Mucosa of stomach (tissue), 1 donor: Measurements from ENCODE around the gene GARNL3.

Source experiments
- H3K27me3 ChIP-seq: one replicate; pipeline ENCODE4 v1.7.0; 2013; ENCODE audit warnings: mild to moderate bottlenecking, low read length; ENCODE audit not compliant: control insufficient read depth, insufficient read depth
- H3K36me3 ChIP-seq: one replicate; pipeline ENCODE4 v1.7.0; 2013; ENCODE audit warnings: low read length; ENCODE audit not compliant: control insufficient read depth, insufficient read depth
- H3K4me1 ChIP-seq: one replicate; pipeline ENCODE4 v1.7.0; 2013; ENCODE audit warnings: mild to moderate bottlenecking, low read length; ENCODE audit not compliant: control insufficient read depth, insufficient read depth
- H3K4me3 ChIP-seq: one replicate; pipeline ENCODE4 v1.7.0; 2013; ENCODE audit warnings: low read length
- H3K9ac ChIP-seq: one replicate; pipeline ENCODE4 v1.7.0; 2013; ENCODE audit warnings: mild to moderate bottlenecking, low read length, moderate library complexity
- H3K9me3 ChIP-seq: one replicate; pipeline ENCODE4 v1.7.0; 2013; ENCODE audit warnings: mild to moderate bottlenecking, low read length, moderate library complexity; ENCODE audit not compliant: control insufficient read depth
- donor health status: Pancreatic carcinoma.

GARNL3 gene

GRCh38 chr9:127285965-127286364 is 21.4 kb downstream of the GARNL3 start:
- Histone ChIP-seq H3K4me1 (no peaks in the 10 kb centered on the region), H3K4me3 (no peak overlapping the region), H3K9ac (no peak overlapping the region), H3K27me3 (no peaks in the 10 kb centered on the region), H3K9me3 (no peaks in the 10 kb centered on the region), H3K36me3 (no peaks in the 10 kb centered on the region)

- H3K4me3 ChIP-seq: no peak overlapping the region
- no peaks in the 10 kb centered on the region for H3K27me3 ChIP-seq
- H3K9me3 ChIP-seq: no peaks in the 10 kb centered on the region
- H3K4me1 ChIP-seq: peaks cover 8% of the 10 kb centered on the region
- H3K9ac ChIP-seq: no peak overlapping the region
- H3K36me3 ChIP-seq: no peaks in the 10 kb centered on the region
Observed at GRCh38 chr9:127290561-127291065, 26.0 kb downstream of the GARNL3 start.

- Histone ChIP-seq H3K4me3 (no peak overlapping the region), H3K36me3 (no peaks in the 10 kb centered on the region), H3K4me1 (peaks cover 8% of the 10 kb centered on the region), H3K9ac (no peak overlapping the region), H3K9me3 (no peaks in the 10 kb centered on the region), H3K27me3 (no peaks in the 10 kb centered on the region)
Observed at GRCh38 chr9:127291246-127291778, 26.7 kb downstream of the GARNL3 start.

- Histone ChIP-seq H3K9ac (no peak overlapping the region), H3K9me3 (no peaks in the 10 kb centered on the region), H3K4me1 (peaks cover 8% of the 10 kb centered on the region), H3K4me3 (no peak overlapping the region), H3K27me3 (no peaks in the 10 kb centered on the region), H3K36me3 (no peaks in the 10 kb centered on the region)
Observed at GRCh38 chr9:127292415-127292814, 27.8 kb downstream of the GARNL3 start.

GRCh38 chr9:127293328-127293727 is 28.8 kb downstream of the GARNL3 start:
- Histone ChIP-seq H3K9me3 (no peaks in the 10 kb centered on the region), H3K27me3 (no peaks in the 10 kb centered on the region), H3K4me1 (peaks cover 8% of the 10 kb centered on the region), H3K36me3 (no peaks in the 10 kb centered on the region), H3K9ac (no peak overlapping the region), H3K4me3 (no peak overlapping the region)

GRCh38 chr9:127293767-127294166 is 29.2 kb downstream of the GARNL3 start:
- no peaks in the 10 kb centered on the region for H3K27me3 ChIP-seq
- H3K36me3 ChIP-seq: no peaks in the 10 kb centered on the region
- H3K9me3 ChIP-seq: no peaks in the 10 kb centered on the region
- H3K9ac ChIP-seq: no peak overlapping the region
- no peak overlapping the region for H3K4me3 ChIP-seq
- H3K4me1 ChIP-seq: peaks cover 8% of the 10 kb centered on the region

- Histone ChIP-seq H3K27me3 (no peaks in the 10 kb centered on the region), H3K4me3 (no peak overlapping the region), H3K9me3 (no peaks in the 10 kb centered on the region), H3K9ac (no peak overlapping the region), H3K4me1 (peaks cover 8% of the 10 kb centered on the region), H3K36me3 (no peaks in the 10 kb centered on the region)
Observed at GRCh38 chr9:127295005-127295404, 30.4 kb downstream of the GARNL3 start.

GRCh38 chr9:127300886-127301447 is 36.4 kb downstream of the GARNL3 start:
- no peak overlapping the region for H3K4me3 ChIP-seq
- no peaks in the 10 kb centered on the region for H3K4me1 ChIP-seq

GRCh38 chr9:127303830-127304229 is 39.3 kb downstream of the GARNL3 start:
- Histone ChIP-seq H3K4me3 (no peak overlapping the region), H3K9me3 (no peaks in the 10 kb centered on the region), H3K36me3 (no peaks in the 10 kb centered on the region), H3K27me3 (no peaks in the 10 kb centered on the region), H3K4me1 (no peaks in the 10 kb centered on the region), H3K9ac (no peak overlapping the region)

More at GRCh38 chr9:127300886-127301447, 36.4 kb downstream of the GARNL3 start:
- Histone ChIP-seq H3K27me3 (no peaks in the 10 kb centered on the region), H3K9ac (no peak overlapping the region), H3K9me3 (no peaks in the 10 kb centered on the region), H3K36me3 (no peaks in the 10 kb centered on the region)

GRCh38 chr9:127305206-127305837 is 40.7 kb downstream of the GARNL3 start:
- H3K9me3 ChIP-seq: no peaks in the 10 kb centered on the region
- no peak overlapping the region for H3K4me3 ChIP-seq
- no peaks in the 10 kb centered on the region for H3K36me3 ChIP-seq
- no peak overlapping the region for H3K9ac ChIP-seq
- peaks cover 6% of the 10 kb centered on the region for H3K4me1 ChIP-seq
- no peaks in the 10 kb centered on the region for H3K27me3 ChIP-seq

- Histone ChIP-seq H3K9ac (no peak overlapping the region), H3K9me3 (no peaks in the 10 kb centered on the region)
Observed at GRCh38 chr9:127305838-127306226, 41.3 kb downstream of the GARNL3 start.

GRCh38 chr9:127307802-127308201 is 43.2 kb downstream of the GARNL3 start:
- H3K9me3 ChIP-seq: no peaks in the 10 kb centered on the region
- no peaks in the 10 kb centered on the region for H3K36me3 ChIP-seq
- no peaks in the 10 kb centered on the region for H3K27me3 ChIP-seq
- peaks cover 14% of the 10 kb centered on the region for H3K4me1 ChIP-seq
- no peak overlapping the region for H3K9ac ChIP-seq
- H3K4me3 ChIP-seq: no peak overlapping the region

More at GRCh38 chr9:127305838-127306226, 41.3 kb downstream of the GARNL3 start:
- Histone ChIP-seq H3K27me3 (no peaks in the 10 kb centered on the region), H3K4me3 (no peak overlapping the region), H3K36me3 (no peaks in the 10 kb centered on the region), H3K4me1 (peaks cover 6% of the 10 kb centered on the region)
